HCT116 (cell line): Measurements from ENCODE around the gene FCN1. TPM values are rescaled to one million over a fixed set of nuclear protein-coding genes. Genes with fewer than 3 reads are reported as not detected.

Source experiments
- ATAC-seq: fragments of 200-7000 bp; cut with Tn5 transposase; 2 replicates; pipeline ENCODE4 v1.9.1; 2020; ENCODE audit warnings: mild to moderate bottlenecking, moderate library complexity
- BruUV-seq: library from RNA; stranded (reverse); fragments of 400-500 nt; replicated peaks from 2 replicates; lab custom pipeline; 2021; lab: Mats Ljungman, UMichigan
- CTCF ChIA-PET: fragments of 300-600 bp; sonication (Branson Sonifier 250); formaldehyde crosslinking; loops from one replicate; lab custom pipeline; 2021; ENCODE audit warnings: antibody characterized with exemption; lab: Charles Lee
- POLR2A ChIA-PET: fragments of 300-600, 350-600 bp; sonication (Branson Sonifier 250); formaldehyde crosslinking; loops from one replicate; lab custom pipeline; 2021; ENCODE audit warnings: antibody characterized with exemption; lab: Charles Lee
- RAD21 ChIA-PET, 2 experiments: fragments of 300-600 bp; sonication (Branson Sonifier 250); formaldehyde crosslinking; loops; one replicate each; lab custom pipeline; 2023; ENCODE audit warnings: low total read pairs in 2 of 2; ENCODE audit not compliant: uncharacterized antibody in 2 of 2, unreplicated experiment in 2 of 2, low non-redundant PET in 1 of 2; lab: Charles Lee
- DNase-seq: peaks from one replicate; pipeline ENCODE4 v3.0.0-alpha.2; 2010; ENCODE audit warnings: low read depth, low spot score
- H2AFZ ChIP-seq: fragments of 200-600 bp; shearing (Covaris generic), sonication (generic); 2 replicates; pipeline ENCODE4 v1.6.1; 2017; ENCODE audit warnings: low read depth, mixed run types, mixed read lengths, antibody characterized with exemption, low read length; ENCODE audit not compliant: poor library complexity, severe bottlenecking
- H3K27ac ChIP-seq: 2 replicates; pipeline ENCODE4 v1.5.1; 2012; ENCODE audit warnings: low read depth, low read length
- H3K27me3 ChIP-seq: fragments of 200-600 bp; sonication (generic); 2 replicates; pipeline ENCODE4 v1.6.1; 2016; ENCODE audit warnings: mixed run types, low read length, mixed read lengths; ENCODE audit not compliant: insufficient read depth
- H3K36me3 ChIP-seq, 2 experiments: fragments of 200-500 bp in 1 of 2; fragments of 200-600 bp in 1 of 2; sonication (Bioruptor generic) in 1 of 2; sonication (generic) in 1 of 2; 2 replicates each; pipeline versions ENCODE4 v1.5.1 to v1.6.1; 2014 to 2016; ENCODE audit warnings: low read length in 2 of 2, inconsistent platforms in 1 of 2, mixed read lengths in 1 of 2, mixed run types in 1 of 2; ENCODE audit not compliant: insufficient read depth in 2 of 2, control insufficient read depth in 1 of 2
- H3K4me1 ChIP-seq, 2 experiments: fragments of 200-600 bp in 1 of 2; sonication (generic) in 1 of 2; 2 replicates each; pipeline versions ENCODE4 v1.5.1 to v1.6.1; 2012 to 2017; ENCODE audit warnings: low read length in 2 of 2, inconsistent platforms in 1 of 2, mild to moderate bottlenecking in 1 of 2, mixed read lengths in 1 of 2, mixed run types in 1 of 2, moderate library complexity in 1 of 2; ENCODE audit not compliant: insufficient read depth in 2 of 2, control insufficient read depth in 1 of 2
- H3K4me2 ChIP-seq: fragments of 200-600 bp; sonication (generic); 2 replicates; pipeline ENCODE4 v1.6.1; 2017; ENCODE audit warnings: mixed run types, low read length, mixed read lengths
- H3K4me3 ChIP-seq, 2 experiments: fragments of 200-600 bp in 1 of 2; sonication (generic) in 1 of 2; replicated peaks in 1 of 2; 2 replicates each; pipeline ENCODE4 v1.5.1; 2011 to 2016; ENCODE audit warnings: low read length in 2 of 2, control low read depth in 1 of 2, low read depth in 1 of 2, mild to moderate bottlenecking in 1 of 2, mixed read lengths in 1 of 2, mixed run types in 1 of 2
- H3K79me2 ChIP-seq: fragments of 200-600 bp; sonication (generic); 2 replicates; pipeline ENCODE4 v1.6.1; 2017; ENCODE audit warnings: mild to moderate bottlenecking, mixed run types, low read length, moderate library complexity, mixed read lengths; ENCODE audit not compliant: insufficient read depth
- H3K9ac ChIP-seq: fragments of 200-600 bp; sonication (generic); 2 replicates; pipeline ENCODE4 v1.6.1; 2016; ENCODE audit warnings: low read length, mixed read lengths
- H3K9me2 ChIP-seq: fragments of 200-600 bp; sonication (generic), shearing (Covaris generic); 2 replicates; pipeline ENCODE4 v1.6.1; 2017; ENCODE audit warnings: mixed run types, mild to moderate bottlenecking, moderate library complexity; ENCODE audit not compliant: insufficient read depth
- H3K9me3 ChIP-seq, 2 experiments: fragments of 200-500 bp in 1 of 2; fragments of 200-600 bp in 1 of 2; sonication (Bioruptor generic) in 1 of 2; sonication (generic) in 1 of 2; 2 replicates each; pipeline ENCODE4 v1.6.1; 2014 to 2017; ENCODE audit warnings: low read length in 2 of 2, mixed read lengths in 2 of 2, inconsistent platforms in 1 of 2, low read depth in 1 of 2, mild to moderate bottlenecking in 1 of 2, mixed run types in 1 of 2, moderate library complexity in 1 of 2; ENCODE audit not compliant: control insufficient read depth in 1 of 2, insufficient read depth in 1 of 2
- H4K20me1 ChIP-seq: fragments of 200-600 bp; sonication (generic), shearing (Covaris generic); 2 replicates; pipeline ENCODE4 v1.6.1; 2017; ENCODE audit warnings: mixed run types, mild to moderate bottlenecking, moderate library complexity; ENCODE audit not compliant: insufficient read depth
- CBX3 ChIP-seq: IDR thresholded peaks from 2 replicates; pipeline ENCODE4 v1.6.1; 2012; ENCODE audit warnings: low read depth
- CEBPB ChIP-seq: IDR thresholded peaks from 2 replicates; pipeline ENCODE4 v1.6.1; 2012; ENCODE audit warnings: low read depth
- EZH2 ChIP-seq: fragments of 200-600 bp; sonication (generic); IDR thresholded peaks from 2 replicates; pipeline ENCODE4 v1.6.1; 2017; ENCODE audit warnings: antibody characterized with exemption, mixed run types
- EZH2phosphoT487 ChIP-seq: fragments of 200-600 bp; IDR thresholded peaks from 2 replicates; pipeline ENCODE4 v1.6.1; 2018; ENCODE audit warnings: antibody characterized with exemption, borderline replicate concordance
- FOSL1 ChIP-seq: IDR thresholded peaks from 2 replicates; pipeline ENCODE4 v1.6.1; 2012; ENCODE audit warnings: low read depth
- JUND ChIP-seq: IDR thresholded peaks from 2 replicates; pipeline ENCODE4 v1.6.1; 2012
- POLR2A ChIP-seq: IDR thresholded peaks from 2 replicates; pipeline ENCODE4 v1.7.0; 2011; ENCODE audit warnings: borderline replicate concordance; ENCODE audit not compliant: insufficient read depth, insufficient read length; ENCODE audit errors: extremely low read depth
- POLR2AphosphoS5 ChIP-seq: IDR thresholded peaks from 2 replicates; pipeline ENCODE4 v1.6.1; 2011; ENCODE audit warnings: mild to moderate bottlenecking, low read depth, low read length, moderate library complexity
- SP1 ChIP-seq: IDR thresholded peaks from 2 replicates; pipeline ENCODE4 v1.6.1; 2012; ENCODE audit warnings: low read depth
- TCF7L2 ChIP-seq: IDR thresholded peaks from 2 replicates; pipeline ENCODE4 v1.7.0; 2011; ENCODE audit warnings: borderline replicate concordance, inconsistent platforms; ENCODE audit not compliant: insufficient read depth, insufficient read length; ENCODE audit errors: extremely low read depth
- YY1 ChIP-seq: IDR thresholded peaks from 2 replicates; pipeline ENCODE4 v1.6.1; 2011; ENCODE audit warnings: low read length, low read depth, moderate library complexity, mild to moderate bottlenecking; ENCODE audit not compliant: insufficient replicate concordance; ENCODE audit errors: extremely low read depth
- ZFX ChIP-seq: fragments of 450-650 bp; IDR thresholded peaks from 2 replicates; pipeline ENCODE4 v1.6.1; 2017
- intact Hi-C: fragments of 100-400 bp; cut with micrococcal nuclease; formaldehyde crosslinking; loops from 2 replicates; pipeline ENCODE4 v1.10.0; 2022
- total RNA-seq: library from RNA; stranded (reverse); gene quantifications from one replicate; pipeline ENCODE4 v1.2.1, GENCODE V29; 2021; ENCODE audit not compliant: unreplicated experiment
- TF ChIP-seq, protein P1 (sequence below): IDR thresholded peaks from 2 replicates; pipeline ENCODE4 v1.6.1; 2012
- TF ChIP-seq, protein P2 (sequence below), 3 experiments: fragments of 200-600 bp in 1 of 3; sonication (generic) in 1 of 3; IDR thresholded peaks in 2 of 3; conservative IDR thresholded peaks in 1 of 3; 2 replicates each; pipeline ENCODE4 v1.5.1; 2012 to 2017; ENCODE audit warnings: low read depth in 2 of 3, low read length in 2 of 3, antibody characterized with exemption in 1 of 3, borderline replicate concordance in 1 of 3, control low read depth in 1 of 3, mild to moderate bottlenecking in 1 of 3, mixed read lengths in 1 of 3, mixed run types in 1 of 3, moderate library complexity in 1 of 3; ENCODE audit not compliant: insufficient read depth in 1 of 3

Gene FCN1
- total RNA-seq, 1 experiment from 2014 or later, result not detected

DNA sequence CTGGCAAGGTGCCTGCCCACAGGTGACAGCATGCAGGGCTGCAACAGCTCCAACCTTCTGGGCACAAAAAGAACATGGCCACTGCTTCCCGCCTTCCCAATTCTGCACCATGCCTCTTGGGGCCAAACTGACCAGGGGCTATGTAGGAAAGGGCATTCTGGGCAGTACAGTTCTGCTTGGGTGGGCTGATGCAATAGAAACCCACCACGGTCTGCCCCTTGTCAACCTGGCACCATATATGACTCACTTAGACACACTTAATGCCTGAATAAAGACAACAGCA lies 40.2 kb upstream of the FCN1 start:
- Histone ChIP-seq H3K9ac (no peak overlapping the region), H4K20me1 (no peaks in the 10 kb centered on the region), H3K27ac (no peak overlapping the region), H3K9me2 (no peaks in the 10 kb centered on the region), H3K4me2 (no peak overlapping the region), H3K4me1 (peaks cover 5 to 9% of the 10 kb centered on the region in 2 experiments), H3K4me3 (no peak overlapping the region), H2AFZ (no peak overlapping the region), H3K9me3 (0 out of 4 replicates have a peak, but pooled peaks cover 0 to 3% of the 10 kb centered on the region in 2 experiments), H3K27me3 (peaks cover 21% of the 10 kb centered on the region), H3K79me2 (no peaks in the 10 kb centered on the region), H3K36me3 (no peaks in the 10 kb centered on the region)
- ATAC-seq, result no peak
- intact Hi-C loops, result no loop called here
- ChIA-PET RAD21 (no interaction called here), POLR2A (no interaction called here), CTCF (no interaction called here)
- BruUV-seq, result no TSS peak
- TF ChIP-seq, protein P1, sequence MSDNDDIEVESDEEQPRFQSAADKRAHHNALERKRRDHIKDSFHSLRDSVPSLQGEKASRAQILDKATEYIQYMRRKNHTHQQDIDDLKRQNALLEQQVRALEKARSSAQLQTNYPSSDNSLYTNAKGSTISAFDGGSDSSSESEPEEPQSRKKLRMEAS, result no peak
- TF ChIP-seq, protein P2, sequence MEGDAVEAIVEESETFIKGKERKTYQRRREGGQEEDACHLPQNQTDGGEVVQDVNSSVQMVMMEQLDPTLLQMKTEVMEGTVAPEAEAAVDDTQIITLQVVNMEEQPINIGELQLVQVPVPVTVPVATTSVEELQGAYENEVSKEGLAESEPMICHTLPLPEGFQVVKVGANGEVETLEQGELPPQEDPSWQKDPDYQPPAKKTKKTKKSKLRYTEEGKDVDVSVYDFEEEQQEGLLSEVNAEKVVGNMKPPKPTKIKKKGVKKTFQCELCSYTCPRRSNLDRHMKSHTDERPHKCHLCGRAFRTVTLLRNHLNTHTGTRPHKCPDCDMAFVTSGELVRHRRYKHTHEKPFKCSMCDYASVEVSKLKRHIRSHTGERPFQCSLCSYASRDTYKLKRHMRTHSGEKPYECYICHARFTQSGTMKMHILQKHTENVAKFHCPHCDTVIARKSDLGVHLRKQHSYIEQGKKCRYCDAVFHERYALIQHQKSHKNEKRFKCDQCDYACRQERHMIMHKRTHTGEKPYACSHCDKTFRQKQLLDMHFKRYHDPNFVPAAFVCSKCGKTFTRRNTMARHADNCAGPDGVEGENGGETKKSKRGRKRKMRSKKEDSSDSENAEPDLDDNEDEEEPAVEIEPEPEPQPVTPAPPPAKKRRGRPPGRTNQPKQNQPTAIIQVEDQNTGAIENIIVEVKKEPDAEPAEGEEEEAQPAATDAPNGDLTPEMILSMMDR (IDR thresholded peaks at IDR 0.05 in 2 of 3, conservative IDR thresholded peaks at IDR 0.05 in 1 of 3; ENCODE audit: borderline replicate concordance in 1 of 3, insufficient read depth in 1 of 3, low read depth in 2 of 3, low read length in 2 of 3), result no peak
- TF ChIP-seq JUND (no peak), EZH2 (no peak), CBX3 (no peak), TCF7L2 (no peak), FOSL1 (no peak), YY1 (no peak), POLR2A (no peak), CEBPB (no peak), POLR2AphosphoS5 (no peak), SP1 (no peak), ZFX (no peak), EZH2phosphoT487 (no peak)
- DNase-seq, result no peak
